Pancreas (tissue), 10 donors: ENCODE results near the gene TET1. TPM values are rescaled to one million over a fixed set of nuclear protein-coding genes. Genes with fewer than 3 reads are reported as not detected.

Experiments used
- ATAC-seq, 4 donors: fragments of 200-7000 bp; cut with Tn5 transposase; one replicate each; pipeline versions ENCODE4 v1.8.0 to v1.9.1; 2020; ENCODE audit warnings: mild to moderate bottlenecking in 4 of 4, moderate library complexity in 4 of 4
- DNase-seq, 6 donors: peaks; one replicate each; pipeline ENCODE4 v3.0.0-alpha.2; 2020
- FAIRE-seq: peaks from 2 replicates; lab custom pipeline; 2012; peaks lifted over from hg19 to GRCh38; lab: Jason Lieb, UNC
- H3K27ac ChIP-seq, 4 donors: fragments of 200-600 bp; sonication (generic); 1 replicate in 3 of 4; 2 replicates in 1 of 4; pipeline versions ENCODE4 v1.5.0 to v1.8.0; 2020
- H3K27me3 ChIP-seq, 4 donors: fragments of 200-600 bp; one replicate each; pipeline ENCODE4 v1.8.0; 2021
- H3K36me3 ChIP-seq, 3 donors: fragments of 200-600 bp; sonication (generic) in 1 of 3; one replicate each; pipeline versions ENCODE4 v1.5.0 to v1.8.0; 2020 to 2021
- H3K4me1 ChIP-seq, 3 donors: fragments of 200-600 bp; one replicate each; pipeline ENCODE4 v1.8.0; 2021
- H3K4me3 ChIP-seq, 4 donors: fragments of 200-600 bp; sonication (generic) in 2 of 4; one replicate each; pipeline versions ENCODE4 v1.5.0 to v1.8.0; 2020 to 2021
- H3K9me3 ChIP-seq, 4 donors: fragments of 200-600 bp; one replicate each; pipeline ENCODE4 v1.8.0; 2021
- CTCF ChIP-seq, 4 donors: fragments of 200-600 bp; sonication (generic) in 3 of 4; IDR thresholded peaks; one replicate each; pipeline versions ENCODE4 v1.5.0 to v1.8.0; 2021; ENCODE audit warnings: antibody characterized with exemption in 4 of 4
- WGBS, 2 donors: extraction: QIAGEN DNeasy Blood & Tissue Kit; methylation state at CpG; one replicate each; pipeline ENCODE4 v1.1.7; 2013; 5-methylcytosine and 5-hydroxymethylcytosine counted together
- intact Hi-C, 3 donors: fragments of 100-400 bp; cut with DNase I; formaldehyde crosslinking; loops; one replicate each; pipeline versions ENCODE4 v1.11.1 to v1.14.2; 2022
- polyA plus RNA-seq, 2 donors: library from polyadenylated mRNA; stranded (reverse); fragments of 200-250 nt; gene quantifications; one replicate each; pipeline ENCODE4 v1.2.3, GENCODE V29; 2013
- total RNA-seq, 6 donors: library from RNA; stranded (reverse); fragmentation: NEBNext Ultra II Directional in 4 of 6; extraction: Animal tissue kit (Norgen Biotek cat#: 25700) in 4 of 6; gene quantifications; one replicate each; pipeline versions ENCODE4 v1.2.1 to v1.2.4, GENCODE V29; 2021 to 2023
- donor health status: healthy with polysubstance abuse.
- donor health status: DM: no; HTN: no; CAD: no; lungs with moderate emphysema.
- donor health status: DM: no; HTN: no; CAD: no.
- donor health status: control.
- donor health status: control.
- donor health status: Bipolar disorder and iron deficiency.
- donor health status: DM: yes; HTN: yes; CAD: no.
- donor health status: DM: no; HTN: no; CAD: no.
- donor health status: DM: no; HTN: no; CAD: no.
- donor health status: DM: yes; HTN: yes; CAD: no.

The TET1 gene
- total and polyA plus RNA-seq, 8 donors, result 0.11 to 1.6 (median 0.77) TPM

GRCh38 chr10:68526634-68527307 lies 33.4 kb upstream of the TET1 start:
- ATAC-seq, result peak; percentile 62 to 74 (median 68)
- Histone ChIP-seq H3K9me3 (no peaks in the 10 kb centered on the region), H3K4me1 (peaks cover 4 to 6% (median 5%) of the 10 kb centered on the region in 3 donors), H3K4me3 (peak overlapping the region; percentile 79 to 96 (median 92)), H3K27ac (peak overlapping the region; percentile 83 to 92 (median 90)), H3K27me3 (no peaks in the 10 kb centered on the region), H3K36me3 (no peaks in the 10 kb centered on the region)
- 0 to 1% methylated on average over 11 of the region's 11 CpGs for WGBS, 2 donors
- intact Hi-C loops, result no loop called here
- FAIRE-seq, result no peak
- no peak for TF ChIP-seq CTCF (IDR thresholded peaks at IDR 0.05)
- DNase-seq, result no peak

DNA sequence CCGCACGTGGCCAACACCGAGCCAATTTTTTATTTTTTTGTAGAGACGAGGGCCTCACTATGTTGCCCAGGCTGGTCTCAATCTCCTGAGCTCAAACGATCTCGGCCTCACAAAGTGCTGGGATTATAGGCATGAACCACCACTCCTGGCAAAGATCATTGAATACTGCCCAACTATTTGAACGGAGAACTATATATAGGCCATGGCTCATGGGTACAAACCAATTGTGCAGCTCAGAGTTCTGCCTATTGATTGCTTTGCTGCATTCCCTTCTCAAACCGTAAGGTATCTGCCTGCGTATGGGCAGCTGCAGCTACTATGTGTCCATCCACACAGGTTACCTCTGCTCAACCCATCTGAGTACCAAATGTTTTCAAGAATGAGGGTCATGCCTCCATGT lies 23.2 kb upstream of the TET1 start:
- no peak for ATAC-seq

GRCh38 chr10:68537796-68538195 lies 22.3 kb upstream of the TET1 start:
- Histone ChIP-seq H3K9me3 (no peaks in the 10 kb centered on the region), H3K4me1 (no peaks in the 10 kb centered on the region), H3K36me3 (no peaks in the 10 kb centered on the region), H3K27me3 (no peaks in the 10 kb centered on the region), H3K4me3 (no peak overlapping the region), H3K27ac (no peak overlapping the region)
- ATAC-seq (no peak), DNase-seq (no peak), FAIRE-seq (no peak)
- WGBS, 2 donors, result 73 to 89% methylated on average over 6 of the region's 6 CpGs
- intact Hi-C loops, result no loop called here
- TF ChIP-seq CTCF (IDR thresholded peaks at IDR 0.05), result no peak

More for the DNA sequence above, 23.2 kb upstream of the TET1 start:
- DNase-seq (no peak), FAIRE-seq (no peak)
- Histone ChIP-seq H3K36me3 (no peaks in the 10 kb centered on the region), H3K27me3 (no peaks in the 10 kb centered on the region), H3K4me3 (no peak overlapping the region), H3K4me1 (no peaks in the 10 kb centered on the region), H3K27ac (no peak overlapping the region), H3K9me3 (no peaks in the 10 kb centered on the region)
- TF ChIP-seq CTCF (IDR thresholded peaks at IDR 0.05), result no peak
- intact Hi-C loops, result no loop called here
- 78 to 80% methylated on average over 9 of the region's 9 CpGs for WGBS, 2 donors

- FAIRE-seq (no peak), DNase-seq (no peak), ATAC-seq (no peak)
- Histone ChIP-seq H3K27me3 (no peaks in the 10 kb centered on the region), H3K4me3 (no peak overlapping the region), H3K9me3 (no peaks in the 10 kb centered on the region), H3K4me1 (no peaks in the 10 kb centered on the region), H3K27ac (no peak overlapping the region), H3K36me3 (no peaks in the 10 kb centered on the region)
- intact Hi-C loops, result no loop called here
- 67 to 74% methylated on average over 5 of the region's 5 CpGs for WGBS, 2 donors
- no peak for TF ChIP-seq CTCF (IDR thresholded peaks at IDR 0.05)
These were observed 16.9 kb upstream of the TET1 start for GRCh38 chr10:68543004-68543918.
